K562 (cell line): ENCODE data around the gene BMF. TPM values are rescaled to one million over a fixed set of nuclear protein-coding genes. Genes with fewer than 3 reads are reported as not detected.

Experiments
- ATAC-seq: fragments of 200-7000 bp; cut with Tn5 transposase; 3 replicates; pipeline ENCODE4 v1.9.1; 2020; ENCODE audit warnings: moderate library complexity
- BruUV-seq: library from RNA; stranded (reverse); fragments of 400-500 nt; replicated peaks from 2 replicates; lab custom pipeline; 2021; lab: Mats Ljungman, UMichigan
- CTCF ChIA-PET: fragments of 300-600 bp; formaldehyde crosslinking; extraction: SDS; loops from one replicate; lab custom pipeline; 2021; ENCODE audit warnings: low intra/inter-chr PET ratio; lab: Yijun Ruan, JAX
- POLR2A ChIA-PET: fragments of 300-600, 350-650 bp; sonication (Branson Sonifier 250); formaldehyde crosslinking; extraction: SDS; loops from one replicate; lab custom pipeline; 2021; ENCODE audit warnings: antibody characterized with exemption, inconsistent platforms; lab: Yijun Ruan, JAX
- DNase-seq, 4 experiments: peaks; one replicate each; pipeline versions ENCODE4 v3.0.0 to v3.0.0-alpha.2; 2011 to 2018; ENCODE audit warnings: low spot score in 3 of 4, mixed read lengths in 3 of 4; ENCODE audit errors: extremely low read depth in 1 of 4
- FAIRE-seq: peaks from 2 replicates; lab custom pipeline; 2011; peaks lifted over from hg19 to GRCh38; lab: Jason Lieb, UNC
- H2AFZ ChIP-seq: 2 replicates; pipeline ENCODE4 v1.6.0; 2011; ENCODE audit warnings: low read depth, low read length, control low read depth, inconsistent platforms
- H3K27ac ChIP-seq: fragments of 200-600 bp; 3 replicates; pipeline ENCODE4 v1.8.0; 2011; ENCODE audit warnings: low read depth, mild to moderate bottlenecking, control low read depth, inconsistent platforms, low read length, moderate library complexity, mixed read lengths; ENCODE audit errors: extremely low read depth
- H3K27me3 ChIP-seq, 2 experiments: fragments of 300-600 bp in 1 of 2; 2 replicates in 1 of 2; 3 replicates in 1 of 2; pipeline versions ENCODE4 v1.6.0 to v1.8.0; 2011; ENCODE audit warnings: inconsistent platforms in 2 of 2, low read length in 2 of 2, mild to moderate bottlenecking in 1 of 2, mixed read lengths in 1 of 2, moderate library complexity in 1 of 2; ENCODE audit not compliant: control insufficient read depth in 2 of 2, insufficient read depth in 2 of 2
- H3K36me3 ChIP-seq: fragments of 300-600 bp; 3 replicates; pipeline ENCODE4 v1.8.0; 2011; ENCODE audit warnings: mild to moderate bottlenecking, low read length, inconsistent platforms; ENCODE audit not compliant: control insufficient read depth, insufficient read depth
- H3K4me1 ChIP-seq, 2 experiments: fragments of 200-600 bp in 1 of 2; replicated peaks in 1 of 2; 2 replicates in 1 of 2; 3 replicates in 1 of 2; pipeline versions ENCODE4 v1.5.1 to v1.8.0; 2011; ENCODE audit warnings: inconsistent platforms in 2 of 2, low read length in 2 of 2, mild to moderate bottlenecking in 1 of 2, mixed read lengths in 1 of 2, moderate library complexity in 1 of 2; ENCODE audit not compliant: control insufficient read depth in 2 of 2, insufficient read depth in 2 of 2
- H3K4me2 ChIP-seq: 2 replicates; pipeline ENCODE4 v1.6.1; 2011; ENCODE audit warnings: low read length, control low read depth, inconsistent platforms, mixed read lengths; ENCODE audit not compliant: insufficient read depth
- H3K4me3 ChIP-seq: fragments of 200-600 bp; sonication (generic), shearing (Covaris generic); 2 replicates; pipeline ENCODE4 v1.5.1; 2016; ENCODE audit warnings: control low read depth, inconsistent platforms
- H3K79me2 ChIP-seq: fragments of 200-600 bp; 3 replicates; pipeline ENCODE4 v1.8.0; 2011; ENCODE audit warnings: low read length, inconsistent platforms; ENCODE audit not compliant: control insufficient read depth, insufficient read depth
- H3K9ac ChIP-seq, 2 experiments: 2 replicates each; pipeline versions ENCODE4 v1.6.0 to v1.6.1; 2011; ENCODE audit warnings: low read depth in 2 of 2, low read length in 2 of 2, control low read depth in 1 of 2, inconsistent platforms in 1 of 2, mild to moderate bottlenecking in 1 of 2, mixed read lengths in 1 of 2; ENCODE audit not compliant: insufficient read depth in 1 of 2
- H3K9me1 ChIP-seq: one replicate; pipeline ENCODE4 v1.6.0; 2011; ENCODE audit warnings: inconsistent platforms, mild to moderate bottlenecking, low read length, moderate library complexity; ENCODE audit not compliant: control insufficient read depth, insufficient read depth
- H3K9me3 ChIP-seq: replicated peaks from 2 replicates; pipeline ENCODE4 v1.5.1; 2011; ENCODE audit warnings: low read depth, low read length, inconsistent platforms; ENCODE audit not compliant: control insufficient read depth, insufficient read depth
- H4K20me1 ChIP-seq: replicated peaks from 2 replicates; pipeline ENCODE4 v1.6.1; 2011; ENCODE audit warnings: low read length, inconsistent platforms, mixed read lengths; ENCODE audit not compliant: control insufficient read depth, insufficient read depth
- ATF6 ChIP-seq: sonication (generic); formaldehyde crosslinking; IDR thresholded peaks from 2 replicates; pipeline ENCODE4 v1.4.0; 2020; ENCODE audit warnings: mild to moderate bottlenecking, missing genetic modification reagents
- DLX4 ChIP-seq: fragments of 250-450 bp; sonication (Bioruptor Pico); IDR thresholded peaks from 2 replicates; pipeline ENCODE4 v1.6.1; 2021; ENCODE audit warnings: mild to moderate bottlenecking
- HDAC8 ChIP-seq: fragments of 450-650 bp; IDR thresholded peaks from 2 replicates; pipeline ENCODE4 v1.6.1; 2016; ENCODE audit warnings: mild to moderate bottlenecking, missing genetic modification characterization, moderate library complexity, missing compliant biosample characterization
- MAZ ChIP-seq, 2 experiments: fragments of 450-650 bp in 1 of 2; sonication (generic) in 1 of 2; formaldehyde crosslinking; IDR thresholded peaks in 1 of 2; conservative IDR thresholded peaks in 1 of 2; 2 replicates each; pipeline versions ENCODE4 v1.4.0 to v1.5.0; 2020; ENCODE audit warnings: mild to moderate bottlenecking in 1 of 2, missing genetic modification reagents in 1 of 2
- MCM7 ChIP-seq, 2 experiments: fragments of 450-650 bp; IDR thresholded peaks; 2 replicates each; pipeline ENCODE4 v1.6.1; 2016 to 2018
- MIER1 ChIP-seq: fragments of 450-650 bp; IDR thresholded peaks from 2 replicates; pipeline ENCODE4 v1.6.1; 2016; ENCODE audit warnings: antibody characterized with exemption, mild to moderate bottlenecking, low read depth
- MYC ChIP-seq, 2 experiments: fragments of 250-450 bp in 1 of 2; sonication (Bioruptor Pico) in 1 of 2; IDR thresholded peaks; 2 replicates each; pipeline versions ENCODE4 v1.5.1 to v1.6.1; 2012 to 2021; ENCODE audit warnings: low read depth in 2 of 2, borderline replicate concordance in 1 of 2, improper control_type of control experiment in 1 of 2, low read length in 1 of 2, mild to moderate bottlenecking in 1 of 2, moderate library complexity in 1 of 2
- NCOA4 ChIP-seq: fragments of 450-650 bp; IDR thresholded peaks from 2 replicates; pipeline ENCODE4 v1.6.1; 2018; ENCODE audit warnings: mild to moderate bottlenecking; ENCODE audit not compliant: partially characterized antibody
- POLR2AphosphoS5 ChIP-seq: IDR thresholded peaks from 2 replicates; pipeline ENCODE4 v1.6.1; 2011; ENCODE audit warnings: mild to moderate bottlenecking, low read depth, low read length, moderate library complexity; ENCODE audit not compliant: control insufficient read depth, insufficient read depth
- TBP ChIP-seq: optimal IDR thresholded peaks from 2 replicates; pipeline ENCODE3; 2011; ENCODE audit warnings: low read depth, low read length, improper control_type of control experiment
- TOE1 ChIP-seq, 2 experiments: fragments of 450-650 bp in 1 of 2; sonication (generic) in 1 of 2; formaldehyde crosslinking in 1 of 2; IDR thresholded peaks; 2 replicates each; pipeline versions ENCODE4 v1.7.1 to v1.8.0; 2016 to 2022; ENCODE audit warnings: borderline replicate concordance in 2 of 2, mild to moderate bottlenecking in 2 of 2, antibody characterized with exemption in 1 of 2, inconsistent platforms in 1 of 2, low read depth in 1 of 2, missing genetic modification reagents in 1 of 2, moderate library complexity in 1 of 2
- USF1 ChIP-seq: sonication (generic); formaldehyde crosslinking; IDR thresholded peaks from 2 replicates; pipeline ENCODE4 v1.9.0; 2022; ENCODE audit warnings: mild to moderate bottlenecking, missing genetic modification reagents
- ZC3H11A ChIP-seq: IDR thresholded peaks from 2 replicates; pipeline ENCODE4 v1.6.1; 2012; ENCODE audit warnings: low read depth, low read length, improper control_type of control experiment
- ZNF280A ChIP-seq: fragments of 450-650 bp; IDR thresholded peaks from 2 replicates; pipeline ENCODE4 v1.6.1; 2018; ENCODE audit warnings: mild to moderate bottlenecking, low read depth; ENCODE audit not compliant: partially characterized antibody
- ZNF644 ChIP-seq: fragments of 200-800 bp; sonication (Bioruptor generic); IDR thresholded peaks from 2 replicates; pipeline ENCODE4 v1.6.1; 2016; ENCODE audit warnings: low read depth, missing genetic modification characterization, missing compliant biosample characterization
- WGBS: fragments of 100-300 bp; shearing (Covaris generic); methylation state at CpG from one replicate; pipeline ENCODE4 v1.1.6; 2016; ENCODE audit warnings: low coverage, mixed read lengths; ENCODE audit not compliant: insufficient coverage; ENCODE audit errors: missing lambda C conversion rate; 5-methylcytosine and 5-hydroxymethylcytosine counted together
- in situ Hi-C: fragments of 300-500 bp; cut with MboI; formaldehyde crosslinking; loops from 4 replicates; pipeline ENCODE4 v1.15.0; 2018; ENCODE audit warnings: inconsistent platforms, mixed read lengths
- intact Hi-C: fragments of 100-400 bp; cut with micrococcal nuclease; formaldehyde crosslinking; loops from 2 replicates; pipeline ENCODE4 v1.14.2; 2022
- polyA plus RNA-seq, 8 experiments: library from polyadenylated mRNA; depleted of rRNA in 4 of 8; stranded (reverse) in 5 of 8; unstranded in 3 of 8; fragments of >200 nt; fragmentation: Nextera tagmentation in 2 of 8; fragmentation: Illumina TruSeq in 1 of 8; extraction: Ambion mirVana in 2 of 8; extraction: Trizol in 1 of 8; gene quantifications; 2 replicates each; pipeline versions ENCODE4 v1.2.1 to v1.2.3, GENCODE V29; 2011 to 2014; ENCODE audit warnings: inconsistent platforms in 1 of 8, missing spikeins in 1 of 8
- total RNA-seq, 7 experiments: library from RNA; depleted of rRNA in 6 of 7; stranded (reverse); fragments of >200 nt in 6 of 7; fragmentation: Illumina TruSeq in 2 of 7; extraction: Trizol in 2 of 7; gene quantifications; 2 replicates each; pipeline versions ENCODE4 v1.2.1 to v1.2.3, GENCODE V29; 2011 to 2021; ENCODE audit warnings: low replicate concordance in 1 of 7

BMF gene
- total and polyA plus RNA-seq, 9 of the 15 experiments (the other 6 are each of a cell fraction or from before 2014, with no cell fraction given) = 0.25 to 0.91 (median 0.59) TPM; not detected in 2

GRCh38 chr15:40081691-40082194 lies 26.9 kb downstream of the BMF start (continued):
- TF ChIP-seq POLR2AphosphoS5 (no peak), TBP (peak; percentile 59), ATF6 (CRISPR knock-in tag) (no peak), TOE1 (IDR thresholded peaks at IDR 0.05; ENCODE audit: borderline replicate concordance) (peak; percentile 21; the same call in 1 of the 2 replicates), TOE1 (CRISPR knock-in tag; IDR thresholded peaks at IDR 0.05; ENCODE audit: borderline replicate concordance, low read depth) (no peak), ZNF644 (tag) (no peak), HDAC8 (no peak)

GRCh38 chr15:40080847-40081246 lies 27.8 kb downstream of the BMF start:
- no peaks in the 10 kb centered on the region for H3K9me3 ChIP-seq
- H3K9ac ChIP-seq = peak overlapping the region in 1 of 2 experiments; percentile 62; a peak in 2 of 4 replicates
- peak; percentile 35 for ATAC-seq
- no peaks in the 10 kb centered on the region for H3K79me2 ChIP-seq
- H3K4me3 ChIP-seq = no peak overlapping the region
- no peaks in the 10 kb centered on the region for H3K27me3 ChIP-seq
- no peak overlapping the region for H3K27ac ChIP-seq
- BruUV-seq = no TSS peak
- peaks cover 27 to 34% of the 10 kb centered on the region in 2 experiments for H3K4me1 ChIP-seq
- H3K4me2 ChIP-seq = peak overlapping the region; percentile 68
- in situ Hi-C loops = no loop called here
- H4K20me1 ChIP-seq = no peaks in the 10 kb centered on the region
- peak in 1 of 4 experiments; percentile 61 for DNase-seq
- WGBS = 0% methylated on average over 5 of the region's 5 CpGs
- intact Hi-C loops = loop anchor here (2.0 kb wide), 1 partner anchor 26 kb away; no protein-coding TSS in a partner anchor
- H2AFZ ChIP-seq = peak overlapping the region; percentile 85
- ChIA-PET CTCF (no interaction called here), POLR2A (interaction anchor here (1.0 kb wide), 1 partner anchor 30 kb away, joined by 3 read pairs; no protein-coding TSS in a partner anchor)
- H3K9me1 ChIP-seq = no peaks in the 10 kb centered on the region
- FAIRE-seq = peak; percentile 79
- no peaks in the 10 kb centered on the region for H3K36me3 ChIP-seq
- TF ChIP-seq ZC3H11A (no peak), USF1 (no peak), MIER1 (no peak), ZNF280A (no peak), MCM7 (IDR thresholded peaks at IDR 0.05) (no peak), MYC (IDR thresholded peaks at IDR 0.05; ENCODE audit: low read depth, low read length) (no peak), MYC (CRISPR knock-in tag; IDR thresholded peaks at IDR 0.05; ENCODE audit: borderline replicate concordance, low read depth) (no peak), NCOA4 (no peak), MAZ (CRISPR knock-in tag; conservative IDR thresholded peaks at IDR 0.05 in 1 of 2, IDR thresholded peaks at IDR 0.05 in 1 of 2) (0 out of 4 replicates have a peak, but pooled peaks of 1 of the 2 experiments have one; percentile 18), DLX4 (CRISPR knock-in tag) (no peak)
